Prostate gland (tissue), 2 donors: Measurements from ENCODE around the gene PDE10A. TPM values are rescaled to one million over a fixed set of nuclear protein-coding genes. Genes with fewer than 3 reads are reported as not detected.

Experiments used
- DNase-seq: peaks from one replicate; pipeline ENCODE4 v3.0.0-alpha.2; 2019; ENCODE audit warnings: low spot score
- H3K27ac ChIP-seq, 2 donors: fragments of 200-600 bp; sonication (generic); 2 replicates each; pipeline ENCODE4 v1.5.1; 2017 to 2019
- H3K27me3 ChIP-seq: fragments of 200-600 bp; sonication (generic); replicated peaks from 2 replicates; pipeline ENCODE4 v1.5.1; 2019; ENCODE audit not compliant: insufficient read depth
- H3K36me3 ChIP-seq, 2 donors: fragments of 200-600 bp; sonication (generic); 1 replicate in 1 of 2; 2 replicates in 1 of 2; pipeline versions ENCODE4 v1.5.1 to v1.8.1; 2017 to 2019
- H3K4me1 ChIP-seq: fragments of 200-600 bp; sonication (generic); replicated peaks from 2 replicates; pipeline ENCODE4 v1.5.1; 2019
- H3K4me3 ChIP-seq, 2 donors: fragments of 200-600 bp; sonication (generic); 2 replicates each; pipeline ENCODE4 v1.5.1; 2017 to 2019
- H3K9me3 ChIP-seq: fragments of 200-600 bp; sonication (generic); 2 replicates; pipeline ENCODE4 v1.5.1; 2017
- POLR2A ChIP-seq: fragments of 450-650 bp; IDR thresholded peaks from one replicate; pipeline ENCODE4 v1.6.1; 2016; ENCODE audit warnings: antibody characterized with exemption, mild to moderate bottlenecking
- POLR2AphosphoS5 ChIP-seq: sonication (generic); formaldehyde crosslinking; IDR thresholded peaks from one replicate; pipeline ENCODE4 v1.6.1; 2017; ENCODE audit warnings: antibody characterized with exemption
- WGBS: methylation state at CpG from one replicate; pipeline ENCODE4 v1.1.5; 2018; 5-methylcytosine and 5-hydroxymethylcytosine counted together
- intact Hi-C: fragments of 100-400 bp; cut with DNase I; formaldehyde crosslinking; loops from one replicate; pipeline ENCODE4 v1.14.2; 2022
- total RNA-seq, 2 donors: library from RNA; depleted of rRNA; stranded (reverse); fragments of >200 nt; gene quantifications; one replicate each; pipeline ENCODE4 v1.1.0, GENCODE V29; 2016
- TF ChIP-seq, protein P1 (sequence below), 4 experiments: fragments of 200-600 bp in 2 of 4; fragments of 450-650 bp in 2 of 4; sonication (generic) in 2 of 4; IDR thresholded peaks; 1 replicate in 3 of 4; 2 replicates in 1 of 4; pipeline ENCODE4 v1.5.1; 2016 to 2019; ENCODE audit warnings: antibody characterized with exemption in 4 of 4, mild to moderate bottlenecking in 2 of 4, moderate library complexity in 2 of 4

PDE10A gene
- total RNA-seq, 2 donors from 2014 or later, result 9.6 to 13.5 TPM

DNA sequence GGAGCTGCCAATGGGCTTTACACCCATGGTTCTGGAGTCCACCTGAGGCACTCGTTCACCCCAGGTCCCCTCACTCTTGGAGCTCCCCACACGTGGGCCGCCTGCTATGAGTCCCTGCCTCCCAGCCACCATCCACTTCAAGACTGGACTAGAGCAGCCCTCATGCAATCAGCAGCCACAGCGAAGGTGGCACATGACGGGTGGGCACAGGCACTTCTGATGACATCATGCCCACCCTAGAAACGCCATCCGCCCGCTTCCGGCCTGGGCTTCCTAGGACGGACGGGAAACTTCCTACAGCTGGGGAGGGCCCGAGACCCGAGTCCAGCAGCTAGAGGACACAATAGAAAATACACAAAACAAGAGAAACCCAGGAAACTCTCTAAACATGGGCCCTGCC, 85.5 kb downstream of the PDE10A start:
- no peak for DNase-seq
- no peak overlapping the region for H3K4me3 ChIP-seq
- intact Hi-C loops, result no loop called here
- TF ChIP-seq POLR2A (no peak), POLR2AphosphoS5 (no peak)
- TF ChIP-seq, protein P1, sequence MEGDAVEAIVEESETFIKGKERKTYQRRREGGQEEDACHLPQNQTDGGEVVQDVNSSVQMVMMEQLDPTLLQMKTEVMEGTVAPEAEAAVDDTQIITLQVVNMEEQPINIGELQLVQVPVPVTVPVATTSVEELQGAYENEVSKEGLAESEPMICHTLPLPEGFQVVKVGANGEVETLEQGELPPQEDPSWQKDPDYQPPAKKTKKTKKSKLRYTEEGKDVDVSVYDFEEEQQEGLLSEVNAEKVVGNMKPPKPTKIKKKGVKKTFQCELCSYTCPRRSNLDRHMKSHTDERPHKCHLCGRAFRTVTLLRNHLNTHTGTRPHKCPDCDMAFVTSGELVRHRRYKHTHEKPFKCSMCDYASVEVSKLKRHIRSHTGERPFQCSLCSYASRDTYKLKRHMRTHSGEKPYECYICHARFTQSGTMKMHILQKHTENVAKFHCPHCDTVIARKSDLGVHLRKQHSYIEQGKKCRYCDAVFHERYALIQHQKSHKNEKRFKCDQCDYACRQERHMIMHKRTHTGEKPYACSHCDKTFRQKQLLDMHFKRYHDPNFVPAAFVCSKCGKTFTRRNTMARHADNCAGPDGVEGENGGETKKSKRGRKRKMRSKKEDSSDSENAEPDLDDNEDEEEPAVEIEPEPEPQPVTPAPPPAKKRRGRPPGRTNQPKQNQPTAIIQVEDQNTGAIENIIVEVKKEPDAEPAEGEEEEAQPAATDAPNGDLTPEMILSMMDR (IDR thresholded peaks at IDR 0.05), result no peak
- H3K9me3 ChIP-seq, result no peaks in the 10 kb centered on the region
- no peak overlapping the region for H3K27ac ChIP-seq
- H3K4me1 ChIP-seq, result no peaks in the 10 kb centered on the region
- WGBS, result 91% methylated on average over 13 of the region's 13 CpGs
- H3K36me3 ChIP-seq, result no peaks in the 10 kb centered on the region
- no peaks in the 10 kb centered on the region for H3K27me3 ChIP-seq

DNA sequence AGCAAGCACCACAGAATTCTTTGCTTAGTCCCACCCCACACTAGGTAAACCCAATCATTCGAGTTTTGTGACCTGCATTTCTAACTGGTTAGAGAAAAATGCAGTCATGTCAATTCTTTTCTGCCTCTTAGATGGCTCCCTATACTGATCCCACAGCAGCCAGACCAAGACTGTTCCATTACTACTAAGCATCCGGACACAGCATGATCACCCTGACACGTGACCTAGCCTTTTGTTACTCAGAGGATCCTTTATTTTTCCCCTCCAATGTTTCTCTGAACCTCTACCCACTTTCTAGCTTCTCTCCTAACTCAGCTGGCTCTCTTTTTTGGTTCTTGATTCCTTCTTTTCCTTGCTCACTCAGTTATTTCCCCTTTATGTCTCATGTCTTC, 87.9 kb downstream of the PDE10A start:
- H3K36me3 ChIP-seq, result no peaks in the 10 kb centered on the region
- 77% methylated on average over 3 of the region's 3 CpGs for WGBS
- no peaks in the 10 kb centered on the region for H3K9me3 ChIP-seq
- TF ChIP-seq POLR2AphosphoS5, result no peak
- TF ChIP-seq, protein P1 (IDR thresholded peaks at IDR 0.05), result no peak
- no peak for TF ChIP-seq POLR2A
- intact Hi-C loops, result no loop called here
- no peaks in the 10 kb centered on the region for H3K4me1 ChIP-seq
- H3K27me3 ChIP-seq, result no peaks in the 10 kb centered on the region
- H3K4me3 ChIP-seq, result no peak overlapping the region
- DNase-seq, result no peak
- no peak overlapping the region for H3K27ac ChIP-seq

DNA sequence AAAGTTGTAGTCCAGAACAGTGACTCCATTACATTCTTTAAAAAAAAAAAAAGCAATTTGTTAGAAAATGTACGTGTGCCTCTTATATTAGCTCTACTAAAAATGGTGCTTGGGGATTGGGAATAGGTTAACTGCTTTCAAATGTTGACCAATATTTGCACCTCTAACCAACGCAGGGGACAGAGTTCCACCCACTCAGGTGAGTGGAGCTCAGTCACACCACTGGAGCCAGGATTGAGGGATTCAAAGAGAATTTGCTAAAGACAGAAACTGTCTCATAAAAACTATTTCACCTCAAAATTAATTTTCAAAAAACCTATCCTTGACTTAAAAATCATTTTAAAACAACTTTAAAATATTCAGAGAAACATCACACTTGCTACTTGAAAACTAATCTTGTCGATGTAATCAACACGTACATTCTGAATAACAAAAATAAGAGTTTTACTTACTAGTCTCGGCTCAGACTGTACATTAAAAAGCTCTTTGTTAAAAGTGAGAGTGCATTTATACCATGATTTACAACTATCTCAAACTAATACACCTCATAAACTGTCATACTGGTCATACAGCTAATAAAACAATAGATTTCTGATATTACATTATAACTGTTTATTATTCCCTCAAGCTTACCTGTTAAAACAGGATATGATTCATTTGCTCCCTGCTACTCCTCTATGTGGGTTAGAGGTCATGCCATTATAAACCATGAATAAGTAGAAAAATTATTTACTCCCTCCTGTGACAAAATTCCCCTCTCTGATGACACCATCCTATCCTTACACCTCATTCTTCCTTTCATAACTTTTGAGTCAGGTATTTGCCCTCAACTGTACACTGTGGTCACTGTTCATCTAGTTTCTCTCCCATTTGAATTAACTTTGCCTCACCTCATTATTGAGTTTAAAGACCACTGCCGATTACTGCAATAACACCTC, 88.6 kb downstream of the PDE10A start:
- Histone ChIP-seq H3K4me3 (no peak overlapping the region), H3K36me3 (no peaks in the 10 kb centered on the region), H3K27ac (peak overlapping the region in 1 of 2 donors; percentile 6), H3K27me3 (no peaks in the 10 kb centered on the region), H3K9me3 (no peaks in the 10 kb centered on the region), H3K4me1 (no peaks in the 10 kb centered on the region)
- WGBS, result 42% methylated on average over 6 of the region's 6 CpGs
- intact Hi-C loops, result no loop called here
- DNase-seq, result no peak
- TF ChIP-seq POLR2A, result no peak
- peak; percentile 3 for TF ChIP-seq POLR2AphosphoS5

DNA sequence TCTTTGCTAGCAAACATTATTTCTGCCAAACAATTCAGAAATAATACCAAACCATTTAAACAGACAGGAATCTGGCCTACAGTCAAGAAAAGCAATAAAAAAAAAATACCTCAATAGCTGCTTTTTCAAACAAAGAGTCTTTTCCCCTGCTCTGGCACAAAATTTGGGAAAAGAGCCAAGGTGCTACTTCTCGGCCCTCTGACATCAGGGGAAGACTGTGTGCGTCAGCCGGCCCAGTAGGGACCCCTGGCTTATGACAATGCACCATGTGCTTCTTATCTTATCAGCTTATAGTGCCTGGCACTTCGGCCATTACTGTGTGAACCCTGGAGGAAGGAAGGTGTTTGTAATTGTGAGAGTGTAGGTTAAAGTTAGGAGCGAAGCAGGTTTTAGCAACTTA, 89.4 kb downstream of the PDE10A start:
- H3K27ac ChIP-seq, result no peak overlapping the region
- WGBS, result 12% methylated on average over 5 of the region's 5 CpGs
- no peaks in the 10 kb centered on the region for H3K9me3 ChIP-seq
- no peaks in the 10 kb centered on the region for H3K4me1 ChIP-seq
- DNase-seq, result no peak
- no peak overlapping the region for H3K4me3 ChIP-seq
- intact Hi-C loops, result no loop called here
- TF ChIP-seq POLR2AphosphoS5, result peak; percentile 26
- TF ChIP-seq, protein P1 (IDR thresholded peaks at IDR 0.05), result no peak
- no peaks in the 10 kb centered on the region for H3K27me3 ChIP-seq
- H3K36me3 ChIP-seq, result no peaks in the 10 kb centered on the region

DNA sequence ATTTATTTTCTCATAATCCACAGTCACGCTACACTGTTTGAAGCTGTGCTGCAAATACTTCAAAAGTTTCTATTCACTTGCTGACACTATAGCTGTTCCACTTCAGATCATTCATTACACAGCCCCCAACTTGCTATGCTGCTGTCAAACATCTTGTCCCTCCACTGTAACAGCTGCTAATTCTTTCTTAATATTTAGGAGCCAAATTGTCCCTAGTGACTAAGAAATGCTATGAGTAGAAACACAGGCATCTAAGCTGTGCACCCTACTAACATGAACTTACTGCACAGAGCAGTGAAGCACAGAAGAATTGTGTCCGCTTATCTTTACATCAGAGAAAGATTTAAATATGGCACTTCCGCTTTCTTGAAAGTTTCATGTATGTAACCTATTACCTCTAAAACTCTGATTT, 91.3 kb downstream of the PDE10A start:
- TF ChIP-seq POLR2AphosphoS5, result no peak
- no peak for TF ChIP-seq POLR2A
- intact Hi-C loops, result no loop called here
- no peak for DNase-seq
- WGBS, result 86% methylated on average over 3 of the region's 3 CpGs
- no peak overlapping the region for H3K27ac ChIP-seq
- no peaks in the 10 kb centered on the region for H3K4me1 ChIP-seq
- H3K36me3 ChIP-seq, result no peaks in the 10 kb centered on the region
- no peaks in the 10 kb centered on the region for H3K27me3 ChIP-seq
- no peaks in the 10 kb centered on the region for H3K9me3 ChIP-seq
- H3K4me3 ChIP-seq, result no peak overlapping the region
